ENCODE data around the gene ACP4. TPM values are rescaled to one million over a fixed set of nuclear protein-coding genes. Genes with fewer than 3 reads are reported as not detected.
A peak's percentile ranks its signal among the peaks of the same experiment; 100 is the strongest.

Gene ACP4
- polyA plus RNA-seq, 3 donors, result not detected

GRCh38 chr19:50843701-50844221 lies 53.5 kb downstream of the ACP4 start:
- Histone ChIP-seq H3K4me2 (replicated peaks; ENCODE audit: extremely low read depth, low read length, poor library complexity, severe bottlenecking) (no peak overlapping the region), H2AFZ (ENCODE audit: insufficient read depth, low read depth, low read length, poor library complexity, severe bottlenecking) (no peak overlapping the region), H3K9me3 (replicated peaks in 1 of 2; ENCODE audit: control insufficient read depth in 1 of 2, insufficient read depth in 1 of 2, low read length in 2 of 2) (no peaks in the 10 kb centered on the region), H3K27me3 (ENCODE audit: control insufficient read depth in 2 of 2, insufficient read depth in 2 of 2, low read length in 2 of 2) (no peaks in the 10 kb centered on the region), H3K4me3 (replicated peaks in 1 of 3; ENCODE audit: low read depth in 2 of 3, low read length in 3 of 3) (no peak overlapping the region), H3K27ac (ENCODE audit: low read depth in 1 of 2, low read length in 2 of 2) (no peak overlapping the region), H4K20me1 (ENCODE audit: insufficient read depth, low read length) (no peaks in the 10 kb centered on the region), H3K4me1 (ENCODE audit: control insufficient read depth in 1 of 2, insufficient read depth in 2 of 2, low read length in 2 of 2) (no peaks in the 10 kb centered on the region), H3K9ac (ENCODE audit: insufficient read depth, low read length, poor library complexity, severe bottlenecking) (no peak overlapping the region), H3K36me3 (replicated peaks in 1 of 2; ENCODE audit: control insufficient read depth in 1 of 2, insufficient read depth in 2 of 2, low read length in 2 of 2) (no peaks in the 10 kb centered on the region), H3K79me2 (ENCODE audit: insufficient read depth, low read length) (no peaks in the 10 kb centered on the region)
- Mint-ChIP-seq H3K9me3 (peaks cover 4 to 12% (median 6%) of the 10 kb centered on the region in 7 donors), H3K36me3 (no peaks in the 10 kb centered on the region), H3K27me3 (ENCODE audit: low read depth in 3 of 3) (peaks cover 13 to 36% (median 16%) of the 10 kb centered on the region in 3 donors), H3K27ac (no peak overlapping the region), H3K4me1 (no peaks in the 10 kb centered on the region), H3K4me3 (no peak overlapping the region)
- no peak for TF ChIP-seq CTCF (IDR thresholded peaks at IDR 0.05)
- WGBS (ENCODE audit: insufficient coverage), result 89% methylated on average over 7 of the region's 7 CpGs
- intact Hi-C loops (cut with micrococcal nuclease), result no loop called here
- no peak for DNase-seq

- H3K4me1 Mint-ChIP-seq, result no peaks in the 10 kb centered on the region
- Histone ChIP-seq H3K9me3 (replicated peaks in 1 of 2; ENCODE audit: control insufficient read depth in 1 of 2, insufficient read depth in 1 of 2, low read length in 2 of 2) (no peaks in the 10 kb centered on the region), H3K79me2 (ENCODE audit: insufficient read depth, low read length) (no peaks in the 10 kb centered on the region), H3K27me3 (ENCODE audit: control insufficient read depth in 2 of 2, insufficient read depth in 2 of 2, low read length in 2 of 2) (no peaks in the 10 kb centered on the region), H3K4me1 (ENCODE audit: control insufficient read depth in 1 of 2, insufficient read depth in 2 of 2, low read length in 2 of 2) (no peaks in the 10 kb centered on the region), H3K4me2 (replicated peaks; ENCODE audit: extremely low read depth, low read length, poor library complexity, severe bottlenecking) (no peak overlapping the region), H3K9ac (ENCODE audit: insufficient read depth, low read length, poor library complexity, severe bottlenecking) (no peak overlapping the region), H3K36me3 (replicated peaks in 1 of 2; ENCODE audit: control insufficient read depth in 1 of 2, insufficient read depth in 2 of 2, low read length in 2 of 2) (no peaks in the 10 kb centered on the region), H3K4me3 (replicated peaks in 1 of 3; ENCODE audit: low read depth in 2 of 3, low read length in 3 of 3) (no peak overlapping the region), H4K20me1 (ENCODE audit: insufficient read depth, low read length) (no peaks in the 10 kb centered on the region), H3K27ac (ENCODE audit: low read depth in 1 of 2, low read length in 2 of 2) (no peak overlapping the region), H2AFZ (ENCODE audit: insufficient read depth, low read depth, low read length, poor library complexity, severe bottlenecking) (no peak overlapping the region)
- no peak overlapping the region for H3K27ac Mint-ChIP-seq
- H3K27me3 Mint-ChIP-seq (ENCODE audit: low read depth in 3 of 3), result peaks cover 13 to 32% (median 16%) of the 10 kb centered on the region in 3 donors
- H3K36me3 Mint-ChIP-seq, result no peaks in the 10 kb centered on the region
- intact Hi-C loops (cut with micrococcal nuclease), result no loop called here
- no peak for TF ChIP-seq CTCF (IDR thresholded peaks at IDR 0.05)
- WGBS (ENCODE audit: insufficient coverage), result 65% methylated on average over 7 of the region's 8 CpGs
- no peak for DNase-seq
- H3K4me3 Mint-ChIP-seq, result no peak overlapping the region
- H3K9me3 Mint-ChIP-seq, result peaks cover 4 to 12% (median 6%) of the 10 kb centered on the region in 7 donors
Observed at GRCh38 chr19:50844296-50844935, 54.2 kb downstream of the ACP4 start.

Small RNA genes within 50 kb of the gene (small RNA-seq; reads per million reads assigned to genes)
- gene SNORD88A (ENCODE audit: insufficient read length, low read depth) (193 reads per million, percentile 97 among the genes with 10 or more reads in this experiment), gene SNORD88B (ENCODE audit: insufficient read length, low read depth) (not detected), gene SNORD88C (ENCODE audit: insufficient read length, low read depth) (not detected)

Other genes with a start within 250 kb of the ACP4 start
- not detected for gene LRRC4B, start 222.0 kb upstream of the ACP4 start, polyA plus RNA-seq
- not detected for gene SYT3, start 150.5 kb upstream of the ACP4 start, polyA plus RNA-seq
- gene C19orf81, start 141.0 kb upstream of the ACP4 start, polyA plus RNA-seq, result not detected
- not detected for gene SHANK1, start 70.6 kb upstream of the ACP4 start, polyA plus RNA-seq
- 10 to 100 TPM in 2 of 3 donors, 1 to 10 TPM in 1; 8.2 to 49.1 (median 12.4) TPM for gene CLEC11A, start 67.1 kb upstream of the ACP4 start, polyA plus RNA-seq
- not detected for gene GPR32, start 20.0 kb upstream of the ACP4 start, polyA plus RNA-seq
- gene KLK1, start 33.4 kb downstream of the ACP4 start, polyA plus RNA-seq, result under 1 TPM in 2 of 3 donors, not detected in 1; 0.66 to 0.72 TPM
- not detected for gene KLK15, start 43.2 kb downstream of the ACP4 start, polyA plus RNA-seq
- gene KLK3, start 64.5 kb downstream of the ACP4 start, polyA plus RNA-seq, result not detected
- not detected for gene KLK2, start 83.0 kb downstream of the ACP4 start, polyA plus RNA-seq
- not detected for gene KLK4, start 121.0 kb downstream of the ACP4 start, polyA plus RNA-seq
- not detected for gene KLK5, start 162.6 kb downstream of the ACP4 start, polyA plus RNA-seq
- not detected for gene KLK6, start 179.2 kb downstream of the ACP4 start, polyA plus RNA-seq
- not detected for gene KLK7, start 193.5 kb downstream of the ACP4 start, polyA plus RNA-seq
- not detected for gene KLK8, start 211.2 kb downstream of the ACP4 start, polyA plus RNA-seq
- not detected for gene KLK10, start 229.3 kb downstream of the ACP4 start, polyA plus RNA-seq
- not detected for gene KLK11, start 236.2 kb downstream of the ACP4 start, polyA plus RNA-seq
- gene KLK12, start 244.6 kb downstream of the ACP4 start, polyA plus RNA-seq, result not detected

All from CD14-positive monocyte (primary cell).